ENCODE measurements around the gene ZNF445. TPM values are rescaled to one million over a fixed set of nuclear protein-coding genes. Genes with fewer than 3 reads are reported as not detected.

Gene ZNF445
- polyA plus RNA-seq, 1 donor: 18.4 TPM

DNA sequence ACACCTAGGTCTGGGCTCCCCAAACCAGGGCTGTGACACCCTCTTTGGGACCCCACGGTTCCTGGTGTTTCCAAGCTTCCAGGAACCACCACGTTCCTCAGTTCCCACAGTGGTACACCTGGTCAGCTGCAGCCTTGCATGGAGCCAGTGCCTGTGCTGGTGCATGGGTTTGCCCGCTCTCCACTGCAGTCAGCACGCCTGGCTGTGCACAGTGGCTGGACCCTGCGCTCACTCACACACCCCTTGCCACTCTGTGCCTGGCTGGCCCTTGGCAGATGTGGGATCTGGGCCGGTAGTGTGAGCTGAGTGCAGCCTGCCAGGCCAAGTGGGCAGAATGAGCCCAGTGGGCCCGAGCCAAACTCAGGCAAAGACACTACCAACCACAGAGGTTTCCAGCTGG is 90.1 kb downstream of the ZNF445 start:
- Histone ChIP-seq H3K4me1 (ENCODE audit: control insufficient read depth, insufficient read depth, low read length) (no peaks in the 10 kb centered on the region), H3K9me3 (ENCODE audit: control insufficient read depth, low read depth, low read length) (peaks cover 17% of the 10 kb centered on the region), H3K27me3 (ENCODE audit: control insufficient read depth, insufficient read depth, low read length) (no peaks in the 10 kb centered on the region), H3K4me3 (ENCODE audit: low read length) (no peak overlapping the region), H3K36me3 (ENCODE audit: control insufficient read depth, insufficient read depth, low read length) (peaks cover 8% of the 10 kb centered on the region), H3K27ac (ENCODE audit: low read length) (no peak overlapping the region)
- no peak for DNase-seq
- WGBS (ENCODE audit: insufficient coverage, low lambda C conversion rate): no CpG with 5 or more reads among the region's 7 CpGs

Other genes starting within 250 kb of the ZNF445 start
- gene TOPAZ1, start 235.8 kb downstream of the ZNF445 start, polyA plus RNA-seq: 0.01 TPM
- gene TCAIM, start 138.9 kb downstream of the ZNF445 start, polyA plus RNA-seq: 41.4 TPM
- 8.4 TPM for gene ZKSCAN7, start 77.5 kb upstream of the ZNF445 start, polyA plus RNA-seq
- 5.7 TPM for gene ZNF660, start 107.3 kb upstream of the ZNF445 start, polyA plus RNA-seq
- 22.1 TPM for gene ZNF197, start 147.4 kb upstream of the ZNF445 start, polyA plus RNA-seq
- gene ZNF35, start 171.1 kb upstream of the ZNF445 start, polyA plus RNA-seq: 7.7 TPM
- 9.9 TPM for gene ZNF502, start 235.0 kb upstream of the ZNF445 start, polyA plus RNA-seq

Measured in large intestine (tissue), 3 donors.